Effector memory CD8-positive, alpha-beta T cell (primary cell): ENCODE data around the gene GLT1D1.

Source experiments
- ATAC-seq: fragments of 150-1000 bp; cut with Tn5 transposase; replicated peaks from 2 replicates; pipeline ENCODE4 v1.10.0; 2021; ENCODE audit warnings: mild to moderate bottlenecking, moderate library complexity
- DNase-seq, 3 experiments: peaks; one replicate each; pipeline ENCODE4 v3.0.0; 2021
- H3K27ac Mint-ChIP-seq, 2 donors: one replicate each; pipeline ENCODE4 v1.8.0; 2022; ENCODE audit warnings: mild to moderate bottlenecking in 2 of 2, mixed read lengths in 2 of 2, moderate library complexity in 2 of 2
- H3K27me3 Mint-ChIP-seq, 2 donors: one replicate each; pipeline ENCODE4 v1.8.0; 2022; ENCODE audit warnings: mixed read lengths in 2 of 2
- H3K36me3 Mint-ChIP-seq: one replicate; pipeline ENCODE4 v1.8.0; 2022; ENCODE audit warnings: mild to moderate bottlenecking, moderate library complexity, mixed read lengths; ENCODE audit not compliant: insufficient read depth
- H3K4me1 Mint-ChIP-seq, 2 donors: one replicate each; pipeline ENCODE4 v1.8.0; 2022; ENCODE audit warnings: low read depth in 2 of 2, mixed read lengths in 2 of 2
- H3K4me3 Mint-ChIP-seq, 2 donors: one replicate each; pipeline ENCODE4 v1.8.0; 2022; ENCODE audit warnings: mild to moderate bottlenecking in 2 of 2, mixed read lengths in 2 of 2, moderate library complexity in 2 of 2
- H3K9me3 Mint-ChIP-seq, 2 donors: one replicate each; pipeline ENCODE4 v1.8.0; 2022; ENCODE audit warnings: mixed read lengths in 2 of 2

GLT1D1 gene

GRCh38 chr12:128852026-128852698 lies 1.1 kb upstream of the GLT1D1 start:
- Mint-ChIP-seq H3K9me3 (no peaks in the 10 kb centered on the region), H3K36me3 (peaks cover 3% of the 10 kb centered on the region), H3K27ac (no peak overlapping the region), H3K27me3 (peaks cover 12 to 42% of the 10 kb centered on the region in 2 donors), H3K4me3 (no peak overlapping the region), H3K4me1 (no peaks in the 10 kb centered on the region)
- DNase-seq (no peak), ATAC-seq (no peak)

DNA sequence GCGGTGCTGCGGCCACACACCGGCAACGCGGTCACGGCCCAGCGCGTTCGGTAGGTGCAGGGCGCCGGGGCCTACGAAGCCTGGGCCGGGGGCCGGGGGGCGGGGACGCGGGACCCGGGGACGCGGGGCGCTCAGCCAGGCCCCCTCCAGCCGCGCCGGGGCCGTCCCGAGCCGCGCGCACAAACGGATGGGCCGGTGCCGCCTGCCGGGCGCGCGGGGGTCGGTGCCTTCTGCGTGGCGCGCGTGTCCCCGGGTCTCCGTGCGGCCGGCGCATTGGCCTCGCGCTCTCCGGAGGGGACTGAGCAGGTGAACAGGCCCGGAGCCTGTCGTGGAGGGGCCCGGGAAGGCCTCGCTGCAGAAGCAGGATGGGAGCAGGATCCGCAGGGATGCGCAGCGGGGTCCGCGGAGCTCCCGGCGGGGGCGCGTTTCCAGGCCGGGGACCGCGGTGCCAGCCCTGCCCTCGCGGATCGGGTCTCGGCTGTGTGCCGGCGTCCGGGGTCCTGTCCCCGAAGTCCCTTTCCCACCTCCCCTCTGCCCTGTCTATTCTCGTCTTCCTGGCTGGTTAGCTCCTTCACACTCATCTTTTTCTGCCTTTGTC lies 421 bp downstream of the GLT1D1 start:
- H3K4me1 Mint-ChIP-seq, result no peaks in the 10 kb centered on the region
- peak overlapping the region; percentile 48 to 62 for H3K4me3 Mint-ChIP-seq
- DNase-seq (no peak), ATAC-seq (peak; percentile 29)
- H3K9me3 Mint-ChIP-seq, result no peaks in the 10 kb centered on the region
- no peak overlapping the region for H3K27ac Mint-ChIP-seq
- peaks cover 12 to 56% of the 10 kb centered on the region in 2 donors for H3K27me3 Mint-ChIP-seq
- no peaks in the 10 kb centered on the region for H3K36me3 Mint-ChIP-seq

DNA sequence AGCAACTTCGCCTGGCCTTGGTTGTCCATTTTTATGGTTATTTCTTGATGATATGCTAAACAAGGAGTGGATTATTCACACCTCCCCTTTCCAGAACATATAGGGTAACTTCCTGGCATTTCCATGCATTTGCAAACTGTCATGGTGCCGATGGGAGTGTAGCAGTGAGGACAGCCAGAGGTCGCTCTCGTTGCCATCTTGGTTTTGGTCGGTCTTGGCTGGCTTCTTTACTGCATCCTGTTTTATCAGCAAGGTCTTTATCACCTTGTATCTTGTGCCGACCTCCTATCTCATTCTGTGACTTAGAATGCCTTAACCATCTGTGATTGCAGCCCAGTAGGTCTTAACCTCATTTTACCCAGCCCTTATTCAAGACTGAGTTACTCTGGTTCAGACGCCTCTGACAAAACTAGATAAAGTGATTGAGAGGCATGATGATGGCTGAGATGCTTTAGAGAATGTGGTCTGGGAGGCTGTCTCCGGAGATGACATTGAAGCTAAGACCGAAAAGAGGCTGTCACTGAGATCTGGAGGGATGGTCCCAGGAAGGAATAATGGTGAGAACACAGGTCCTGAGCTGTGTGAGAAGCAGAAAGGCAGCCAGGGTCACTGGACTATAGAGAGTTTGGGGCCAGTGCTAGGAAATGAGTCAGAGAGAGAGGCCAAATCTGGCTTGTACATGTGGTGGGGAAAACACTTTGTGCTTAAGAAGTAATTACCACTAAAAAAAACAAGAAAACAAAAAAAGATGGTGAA lies 2.9 kb downstream of the GLT1D1 start:
- Mint-ChIP-seq H3K9me3 (no peaks in the 10 kb centered on the region), H3K4me3 (no peak overlapping the region), H3K4me1 (no peaks in the 10 kb centered on the region), H3K36me3 (no peaks in the 10 kb centered on the region), H3K27ac (no peak overlapping the region), H3K27me3 (peaks cover 12 to 69% of the 10 kb centered on the region in 2 donors)
- no peak for ATAC-seq
- no peak for DNase-seq

GRCh38 chr12:128856791-128857078 lies 3.5 kb downstream of the GLT1D1 start:
- Mint-ChIP-seq H3K27me3 (peaks cover 12 to 65% of the 10 kb centered on the region in 2 donors), H3K27ac (no peak overlapping the region), H3K36me3 (no peaks in the 10 kb centered on the region), H3K4me3 (no peak overlapping the region), H3K9me3 (no peaks in the 10 kb centered on the region), H3K4me1 (no peaks in the 10 kb centered on the region)
- no peak for ATAC-seq
- DNase-seq, result no peak

- DNase-seq (no peak), ATAC-seq (no peak)
- H3K9me3 Mint-ChIP-seq, result no peaks in the 10 kb centered on the region
- peaks cover 12 to 60% of the 10 kb centered on the region in 2 donors for H3K27me3 Mint-ChIP-seq
- H3K4me3 Mint-ChIP-seq, result no peak overlapping the region
- H3K27ac Mint-ChIP-seq, result no peak overlapping the region
- no peaks in the 10 kb centered on the region for H3K36me3 Mint-ChIP-seq
- no peaks in the 10 kb centered on the region for H3K4me1 Mint-ChIP-seq
Measured at GRCh38 chr12:128857133-128857763, 4.0 kb downstream of the GLT1D1 start.

GRCh38 chr12:128859311-128859710 lies 6.0 kb downstream of the GLT1D1 start:
- ATAC-seq (no peak), DNase-seq (no peak)
- Mint-ChIP-seq H3K36me3 (no peaks in the 10 kb centered on the region), H3K9me3 (no peaks in the 10 kb centered on the region), H3K4me3 (no peak overlapping the region), H3K27me3 (peaks cover 7 to 50% of the 10 kb centered on the region in 2 donors), H3K27ac (no peak overlapping the region), H3K4me1 (peaks cover 0 to 1% of the 10 kb centered on the region in 2 donors)

DNA sequence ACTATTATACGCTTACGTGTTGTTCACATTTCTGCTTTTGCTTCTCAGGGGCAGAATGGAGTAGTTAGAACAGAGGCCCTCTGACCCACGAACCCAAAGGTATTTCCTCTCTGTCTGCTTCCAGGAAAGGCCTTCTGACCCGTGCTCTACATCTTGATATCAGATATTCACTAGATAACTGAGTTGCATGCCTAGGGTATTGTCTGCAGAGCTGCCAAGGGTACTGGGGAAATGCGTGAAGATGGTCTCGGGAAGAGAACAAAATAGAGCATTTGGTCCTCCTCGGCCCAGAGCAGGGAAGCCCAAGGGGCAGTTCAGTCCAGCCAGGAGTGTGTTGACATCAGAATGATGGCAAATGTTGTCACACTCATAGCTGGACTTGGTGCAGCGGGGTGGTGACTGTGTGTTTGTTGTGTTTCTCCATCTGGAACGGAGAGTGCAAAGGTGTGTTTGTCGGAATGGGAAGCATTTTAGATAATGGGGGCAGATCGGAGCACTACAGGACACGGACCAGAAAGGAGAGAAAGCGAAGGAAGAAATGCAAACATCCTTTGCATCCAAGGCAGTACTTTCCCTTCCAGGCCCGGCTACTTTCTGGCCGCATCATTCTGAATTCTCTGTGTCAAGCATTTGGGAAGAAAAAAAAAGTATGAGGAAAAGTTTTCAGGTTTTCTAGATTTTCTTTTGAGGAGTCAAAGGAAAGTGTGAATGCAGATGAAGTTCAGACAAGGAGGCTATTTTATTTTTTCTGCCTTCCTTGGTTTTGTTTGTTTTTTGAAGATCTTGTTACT lies 8.1 kb downstream of the GLT1D1 start:
- no peak for ATAC-seq
- no peak overlapping the region for H3K27ac Mint-ChIP-seq
- H3K9me3 Mint-ChIP-seq, result no peaks in the 10 kb centered on the region
- peaks cover 0 to 3% of the 10 kb centered on the region in 2 donors for H3K4me1 Mint-ChIP-seq
- no peak for DNase-seq
- H3K27me3 Mint-ChIP-seq, result peaks cover 0 to 36% of the 10 kb centered on the region in 2 donors
- no peaks in the 10 kb centered on the region for H3K36me3 Mint-ChIP-seq
- H3K4me3 Mint-ChIP-seq, result no peak overlapping the region

DNA sequence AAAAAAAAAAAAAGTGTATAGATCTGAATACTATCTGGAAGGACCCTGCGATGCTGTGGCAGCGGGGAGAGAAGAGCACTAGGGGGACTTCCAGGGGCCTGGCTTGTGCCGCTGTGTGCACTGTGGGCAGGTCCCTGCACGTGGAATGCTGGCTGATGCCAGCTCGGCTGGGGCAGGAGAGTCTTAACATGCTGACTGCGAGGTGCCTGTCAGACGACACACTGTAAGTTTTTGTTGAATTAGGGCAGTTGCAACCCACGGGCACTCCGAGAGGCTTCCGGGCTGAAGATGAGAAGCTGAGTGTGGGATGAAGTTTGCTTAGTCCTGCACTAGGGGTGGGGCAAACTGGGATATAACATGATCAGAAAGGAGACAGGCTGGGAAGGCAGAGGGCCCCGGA lies 10.7 kb downstream of the GLT1D1 start:
- no peaks in the 10 kb centered on the region for H3K36me3 Mint-ChIP-seq
- H3K4me1 Mint-ChIP-seq, result peaks cover 0 to 3% of the 10 kb centered on the region in 2 donors
- peaks cover 0 to 32% of the 10 kb centered on the region in 2 donors for H3K27me3 Mint-ChIP-seq
- H3K27ac Mint-ChIP-seq, result no peak overlapping the region
- ATAC-seq, result no peak
- no peak for DNase-seq
- H3K9me3 Mint-ChIP-seq, result no peaks in the 10 kb centered on the region
- no peak overlapping the region for H3K4me3 Mint-ChIP-seq

- Mint-ChIP-seq H3K4me3 (no peak overlapping the region), H3K27ac (no peak overlapping the region), H3K27me3 (peaks cover 0 to 28% of the 10 kb centered on the region in 2 donors), H3K4me1 (peaks cover 0 to 3% of the 10 kb centered on the region in 2 donors), H3K9me3 (no peaks in the 10 kb centered on the region), H3K36me3 (no peaks in the 10 kb centered on the region)
- DNase-seq (no peak), ATAC-seq (no peak)
Measured at GRCh38 chr12:128864516-128865186, 11.4 kb downstream of the GLT1D1 start.

DNA sequence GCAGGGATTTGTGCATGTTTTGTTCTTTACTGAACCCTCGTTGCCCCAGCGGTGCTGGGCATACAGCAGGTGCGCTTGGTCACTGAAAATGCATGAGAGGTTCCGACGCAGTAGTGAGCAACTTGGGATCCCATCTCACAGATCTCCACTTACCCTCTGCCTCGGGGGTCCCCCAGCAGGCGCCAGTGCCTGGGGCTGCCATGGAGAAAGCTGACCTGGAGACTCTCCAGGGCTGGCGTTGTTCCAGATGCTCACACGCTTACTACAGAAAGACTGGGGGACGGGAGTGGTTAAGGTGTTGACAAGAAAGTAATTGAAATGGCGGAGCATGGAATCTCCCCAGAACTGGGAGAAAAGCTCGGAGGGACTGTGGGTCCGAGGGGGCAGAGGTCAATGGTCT lies 14.2 kb downstream of the GLT1D1 start:
- Mint-ChIP-seq H3K4me1 (peaks cover 0 to 3% of the 10 kb centered on the region in 2 donors), H3K4me3 (no peak overlapping the region), H3K9me3 (no peaks in the 10 kb centered on the region), H3K27ac (no peak overlapping the region), H3K36me3 (no peaks in the 10 kb centered on the region), H3K27me3 (peaks cover 0 to 21% of the 10 kb centered on the region in 2 donors)
- DNase-seq (no peak), ATAC-seq (no peak)

DNA sequence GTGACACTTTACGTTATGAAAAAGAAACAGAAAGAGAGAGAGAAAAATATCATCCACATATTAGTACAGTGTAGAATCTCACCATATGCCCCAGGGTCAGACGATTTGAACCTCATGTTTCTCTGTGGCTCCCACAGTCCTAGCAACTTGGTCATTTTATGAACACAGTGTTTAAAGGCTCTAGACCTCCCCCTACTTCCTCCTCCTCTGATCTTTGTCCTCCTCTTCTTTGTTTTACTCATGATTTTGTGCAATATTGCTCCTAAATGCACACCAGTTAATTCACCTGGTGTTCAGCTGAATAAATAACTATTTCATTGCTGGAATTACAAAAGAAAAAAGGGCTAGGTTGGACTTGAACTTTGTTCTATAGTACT lies 18.2 kb downstream of the GLT1D1 start:
- H3K4me3 Mint-ChIP-seq, result no peak overlapping the region
- H3K9me3 Mint-ChIP-seq, result peaks cover 0 to 3% of the 10 kb centered on the region in 2 donors
- peaks cover 0 to 17% of the 10 kb centered on the region in 2 donors for H3K27me3 Mint-ChIP-seq
- H3K27ac Mint-ChIP-seq, result no peak overlapping the region
- ATAC-seq (no peak), DNase-seq (no peak)
- H3K4me1 Mint-ChIP-seq, result peaks cover 0 to 2% of the 10 kb centered on the region in 2 donors
- no peaks in the 10 kb centered on the region for H3K36me3 Mint-ChIP-seq

DNA sequence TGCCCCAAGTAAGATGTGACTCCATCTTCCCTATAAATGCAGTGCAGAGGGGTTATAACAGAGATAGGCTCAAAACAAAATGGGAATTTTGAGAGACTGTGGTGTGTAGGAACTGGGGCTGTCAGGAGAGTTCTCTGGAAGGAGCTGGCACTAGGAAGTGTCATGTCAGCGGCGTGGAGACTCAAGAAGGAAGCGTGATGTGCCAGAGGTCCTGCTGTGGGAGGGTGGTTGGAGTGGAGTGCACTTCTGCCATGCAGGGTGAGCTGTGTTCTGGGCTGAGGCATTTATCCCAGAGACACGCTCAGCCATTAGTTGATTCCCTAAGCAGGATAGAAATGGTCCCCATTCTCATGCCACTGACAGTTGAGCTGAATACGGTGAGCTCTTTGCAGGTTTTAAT lies 19.0 kb downstream of the GLT1D1 start:
- DNase-seq, result no peak
- no peak overlapping the region for H3K4me3 Mint-ChIP-seq

GRCh38 chr12:128876559-128876958 lies 23.3 kb downstream of the GLT1D1 start:
- no peaks in the 10 kb centered on the region for H3K36me3 Mint-ChIP-seq
- no peak for ATAC-seq
- DNase-seq, result no peak
- no peaks in the 10 kb centered on the region for H3K27me3 Mint-ChIP-seq
- peaks cover 0 to 2% of the 10 kb centered on the region in 2 donors for H3K4me1 Mint-ChIP-seq
- no peak overlapping the region for H3K4me3 Mint-ChIP-seq
- no peak overlapping the region for H3K27ac Mint-ChIP-seq
- H3K9me3 Mint-ChIP-seq, result peaks cover 3 to 14% of the 10 kb centered on the region in 2 donors

More for the DNA sequence above, 19.0 kb downstream of the GLT1D1 start:
- Mint-ChIP-seq H3K36me3 (no peaks in the 10 kb centered on the region), H3K27me3 (peaks cover 0 to 11% of the 10 kb centered on the region in 2 donors), H3K4me1 (peaks cover 0 to 2% of the 10 kb centered on the region in 2 donors), H3K27ac (no peak overlapping the region), H3K9me3 (peaks cover 2 to 3% of the 10 kb centered on the region in 2 donors)
- ATAC-seq, result no peak
